Prostate gland (tissue), 2 donors: ENCODE data around the gene TCF15.

ENCODE experiments used
- CTCF ChIP-seq, 4 experiments: fragments of 200-600 bp in 2 of 4; fragments of 450-650 bp in 2 of 4; sonication (generic) in 2 of 4; IDR thresholded peaks; 1 replicate in 3 of 4; 2 replicates in 1 of 4; pipeline ENCODE4 v1.5.1; 2016 to 2019; ENCODE audit warnings: antibody characterized with exemption in 4 of 4, mild to moderate bottlenecking in 2 of 4, moderate library complexity in 2 of 4
- POLR2A ChIP-seq: fragments of 450-650 bp; IDR thresholded peaks from one replicate; pipeline ENCODE4 v1.6.1; 2016; ENCODE audit warnings: antibody characterized with exemption, mild to moderate bottlenecking

GRCh38 chr20:584161-584970, 25.7 kb downstream of the TCF15 start:
- no peak for TF ChIP-seq POLR2A
- TF ChIP-seq CTCF (IDR thresholded peaks at IDR 0.05) = no peak
